HG02973 (cell line): ENCODE data around the gene GSTK1.
A peak's percentile ranks its signal among the peaks of the same experiment; 100 is the strongest.
"Not testable (repeated sequence)": the region's sequence is repeated elsewhere in the genome, so short reads cannot be mapped to it uniquely, and the experiment has no call there.

Experiments
- ATAC-seq: cut with Tn5 transposase; IDR thresholded peaks from one replicate; pipeline ENCODE4 v1.9.1; 2021; ENCODE audit warnings: moderate library complexity; ENCODE audit not compliant: unreplicated experiment

Gene GSTK1

GRCh38 chr7:143263266-143264195 is at the start of gene GSTK1:
Gene GSTK1 (plus strand): TSS chr7:143263441. CDS start chr7:143263514, 73 bp downstream.
- peak; percentile 97 for ATAC-seq

GRCh38 chr7:143213478-143213877 is 49.8 kb upstream of the GSTK1 start:
- ATAC-seq: not testable (repeated sequence)

DNA sequence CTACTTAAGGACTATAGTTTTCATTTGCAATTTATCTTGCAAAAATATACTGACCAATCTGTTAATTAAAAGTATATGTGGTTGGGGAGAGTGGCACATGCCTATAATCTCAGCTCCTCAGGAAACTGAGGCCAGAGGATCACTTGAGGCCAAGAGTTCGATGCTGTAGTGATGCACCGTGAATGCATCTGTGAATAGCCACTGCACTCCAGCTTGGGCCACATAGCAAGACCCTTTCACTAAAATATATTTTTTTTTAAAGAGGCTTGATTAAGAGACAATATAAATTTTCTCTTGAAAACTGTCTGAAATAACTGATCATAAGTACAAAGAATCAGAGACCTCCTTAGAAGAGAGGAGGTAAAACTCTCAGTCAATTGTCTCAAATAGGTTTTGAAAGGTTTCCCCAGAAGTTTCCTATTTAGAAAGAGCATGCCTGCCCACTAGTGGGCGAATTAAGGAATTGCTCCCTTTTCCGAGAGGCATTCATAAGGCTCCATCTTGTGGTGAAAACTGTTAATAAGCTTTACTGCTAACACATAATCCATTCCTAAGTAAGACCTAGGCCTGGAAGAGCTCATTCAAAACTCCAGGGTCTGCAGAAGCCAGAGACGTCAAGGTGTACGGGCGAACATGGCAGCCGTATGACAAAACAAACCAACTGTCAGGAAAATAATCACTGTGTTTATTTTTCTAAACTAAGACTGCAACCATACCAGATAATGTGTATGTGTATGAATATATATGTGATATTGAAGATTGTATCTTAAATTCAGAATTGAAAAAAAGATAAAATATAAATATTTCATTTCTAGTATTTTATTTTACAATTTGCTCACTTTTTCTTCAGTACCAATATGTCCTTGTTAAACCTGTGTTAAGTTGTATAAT is 48.2 kb upstream of the GSTK1 start:
- ATAC-seq: peak; percentile 88

DNA sequence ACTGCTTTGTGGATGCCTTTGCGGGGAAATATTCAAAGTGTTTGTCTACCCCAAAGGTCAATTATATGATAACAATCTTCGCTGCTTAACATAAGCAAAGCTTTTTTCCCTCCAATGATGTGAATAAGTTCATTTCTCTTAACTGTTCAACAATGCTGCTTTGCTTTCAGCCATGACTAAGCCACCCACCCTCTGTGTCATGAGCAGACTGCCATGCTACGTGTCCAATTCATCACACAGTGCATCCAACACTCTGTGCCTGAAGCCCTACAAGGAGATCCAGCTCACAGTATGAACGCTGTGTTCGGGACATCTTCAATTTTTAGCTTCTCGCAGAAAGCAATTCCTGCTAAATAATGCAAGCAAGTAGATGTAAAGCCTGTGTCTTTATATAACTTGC is 47.1 kb upstream of the GSTK1 start:
- ATAC-seq: no peak

DNA sequence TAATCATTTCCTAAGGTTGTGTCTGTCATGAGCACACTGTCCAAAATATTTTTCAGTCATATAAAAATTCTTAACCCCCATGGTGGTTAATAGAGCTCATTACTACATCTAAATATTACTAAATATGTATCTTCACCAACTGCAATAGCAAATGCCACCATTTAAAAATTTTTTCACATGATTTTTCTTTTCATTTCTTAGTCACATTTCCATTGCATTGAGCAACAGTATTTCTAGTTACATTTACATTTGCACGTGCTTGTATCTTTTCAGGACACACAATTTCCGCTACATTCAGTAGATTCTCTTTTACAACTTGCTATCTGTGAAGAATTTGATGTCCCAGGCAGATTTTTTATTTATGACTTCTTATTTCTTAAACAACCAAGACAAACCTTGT is 46.6 kb upstream of the GSTK1 start:
- no peak for ATAC-seq

DNA sequence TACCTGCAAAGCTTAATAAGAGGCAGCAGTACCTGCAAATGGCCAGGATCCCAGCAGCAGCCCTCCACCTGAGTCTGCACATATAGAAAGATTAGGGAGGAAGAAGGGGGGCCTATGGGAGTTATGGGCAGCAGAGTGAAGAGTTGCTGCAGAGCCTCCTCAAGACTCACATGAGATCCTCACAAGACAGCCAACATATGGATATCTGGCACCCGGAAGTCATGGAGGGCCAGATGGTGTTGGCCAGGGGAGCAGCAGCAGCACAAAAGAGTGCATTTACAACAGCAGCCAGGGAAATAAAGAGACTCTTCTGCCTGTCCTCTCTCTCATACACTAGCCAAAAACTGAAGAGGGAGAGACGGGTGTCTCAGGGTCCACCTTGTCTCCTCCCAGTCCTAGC is 45.4 kb upstream of the GSTK1 start:
- no peak for ATAC-seq

DNA sequence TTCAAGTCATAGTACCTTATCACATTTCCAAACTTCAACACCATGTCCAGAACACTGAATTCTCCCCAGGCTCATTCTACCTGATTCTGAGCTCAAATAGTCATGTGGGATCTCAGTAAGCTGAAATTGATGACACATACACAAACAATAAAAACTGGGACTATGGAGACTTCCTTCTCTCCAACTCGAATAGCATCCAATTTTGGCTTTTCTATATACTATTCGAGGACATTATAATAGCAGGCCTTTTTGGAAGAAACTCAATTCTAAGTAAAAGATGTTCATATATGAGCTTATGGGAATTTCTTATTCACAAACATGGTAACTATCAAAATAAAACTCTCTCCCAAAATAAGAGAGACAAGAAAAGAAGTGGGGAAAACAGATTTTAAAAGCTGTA is 42.0 kb upstream of the GSTK1 start:
- ATAC-seq: no peak

- no peak for ATAC-seq
These were observed 41.5 kb upstream of the GSTK1 start, which contains the start of gene TAS2R40 for GRCh38 chr7:143221737-143222136. Gene TAS2R40 (plus strand): TSS chr7:143222037. CDS start chr7:143222079, 42 bp downstream.

DNA sequence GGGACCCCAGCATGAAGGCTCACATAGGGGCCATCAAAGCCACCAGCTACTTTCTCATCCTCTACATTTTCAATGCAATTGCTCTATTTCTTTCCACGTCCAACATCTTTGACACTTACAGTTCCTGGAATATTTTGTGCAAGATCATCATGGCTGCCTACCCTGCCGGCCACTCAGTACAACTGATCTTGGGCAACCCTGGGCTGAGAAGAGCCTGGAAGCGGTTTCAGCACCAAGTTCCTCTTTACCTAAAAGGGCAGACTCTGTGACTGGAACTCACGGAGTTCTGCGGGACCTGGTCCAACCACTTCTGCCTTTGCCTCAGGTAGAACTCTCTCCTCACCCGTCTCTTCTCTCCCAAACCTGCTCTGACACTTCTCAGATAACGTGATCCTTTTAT is 40.5 kb upstream of the GSTK1 start:
- ATAC-seq: no peak

- ATAC-seq: no peak
These were observed 39.5 kb upstream of the GSTK1 start for GRCh38 chr7:143223784-143224183.

GRCh38 chr7:143225047-143225446 is 38.2 kb upstream of the GSTK1 start:
- no peak for ATAC-seq

DNA sequence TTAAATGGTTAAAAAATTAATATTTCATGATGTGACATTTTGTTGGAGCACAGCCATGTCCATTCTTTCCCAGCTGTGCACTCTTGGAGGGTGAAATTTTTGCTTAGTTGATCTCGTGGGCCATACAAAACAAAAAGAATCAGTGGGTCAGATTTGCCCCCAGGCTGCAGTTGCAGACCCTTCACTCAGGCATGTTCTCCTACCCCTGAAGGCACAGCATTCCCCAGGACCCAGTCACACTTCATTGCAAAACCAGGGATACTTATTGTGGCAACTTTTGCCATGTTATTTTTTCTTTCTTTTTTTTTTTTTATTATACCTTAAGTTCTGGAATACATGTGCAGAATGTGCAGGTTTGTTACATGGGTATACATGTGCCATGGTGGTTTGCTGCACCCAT is 35.4 kb upstream of the GSTK1 start:
- no peak for ATAC-seq

DNA sequence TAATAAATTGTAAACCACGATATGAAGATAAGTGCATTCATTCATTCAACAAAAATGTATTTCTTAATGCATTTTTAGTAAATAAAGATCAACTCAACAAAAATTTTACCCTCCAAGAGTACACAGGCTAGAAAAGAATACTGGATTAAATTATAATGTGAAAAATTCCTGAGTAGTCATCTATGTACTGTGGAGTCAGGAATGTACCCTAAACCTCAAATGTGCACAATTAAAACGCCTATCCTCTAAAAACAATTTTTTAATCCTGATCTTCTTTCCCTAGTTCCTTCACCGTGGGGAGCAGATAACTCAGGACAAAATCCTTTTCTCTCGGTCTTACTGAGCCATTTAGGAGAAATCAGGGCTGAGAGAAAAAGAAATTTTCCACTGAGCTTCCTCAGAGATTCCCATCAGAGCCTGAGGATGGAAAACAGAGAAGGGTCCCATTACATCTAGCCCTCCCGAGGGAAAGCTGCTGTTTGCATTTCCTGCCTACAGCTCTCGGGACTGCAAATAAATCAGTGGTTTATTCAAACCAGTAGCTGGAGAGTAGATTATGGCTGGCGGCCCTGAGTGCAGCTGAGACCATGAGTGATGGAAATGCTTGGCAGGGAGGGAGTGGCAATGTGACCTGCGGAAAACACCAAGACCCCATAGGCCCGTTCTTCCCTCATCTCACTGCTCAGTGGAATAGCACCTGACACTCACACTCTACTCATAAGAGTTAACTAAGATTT is 34.0 kb upstream of the GSTK1 start:
- ATAC-seq: no peak

DNA sequence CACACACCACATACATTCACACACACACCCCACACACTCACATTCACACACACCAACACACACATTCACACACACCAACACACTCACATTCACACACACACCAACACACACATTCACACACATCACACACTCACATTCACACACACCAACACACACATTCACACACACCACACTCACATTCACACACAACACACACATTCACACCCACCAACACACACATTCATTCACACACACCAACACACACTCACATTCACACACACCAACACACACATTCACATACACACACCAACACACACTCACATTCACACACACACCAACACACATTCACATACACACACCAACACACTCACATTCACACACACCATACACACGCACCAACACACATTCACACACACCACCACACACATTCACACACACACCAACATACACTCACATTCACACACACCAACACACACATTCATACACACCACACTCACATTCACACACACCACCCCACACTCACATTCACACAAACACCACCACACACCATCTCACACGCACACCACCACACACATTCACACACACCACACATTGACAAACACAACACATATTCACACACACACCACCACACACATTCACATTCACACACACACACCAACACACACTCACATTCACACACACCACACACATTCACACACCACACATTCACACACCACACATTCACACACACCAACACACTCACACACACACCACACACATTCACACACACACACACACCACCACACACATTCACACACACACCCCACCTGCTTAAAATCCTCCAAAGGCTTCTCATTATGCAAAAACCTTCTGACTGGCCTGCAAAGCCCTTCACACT is 32.4 kb upstream of the GSTK1 start:
- ATAC-seq: no peak

DNA sequence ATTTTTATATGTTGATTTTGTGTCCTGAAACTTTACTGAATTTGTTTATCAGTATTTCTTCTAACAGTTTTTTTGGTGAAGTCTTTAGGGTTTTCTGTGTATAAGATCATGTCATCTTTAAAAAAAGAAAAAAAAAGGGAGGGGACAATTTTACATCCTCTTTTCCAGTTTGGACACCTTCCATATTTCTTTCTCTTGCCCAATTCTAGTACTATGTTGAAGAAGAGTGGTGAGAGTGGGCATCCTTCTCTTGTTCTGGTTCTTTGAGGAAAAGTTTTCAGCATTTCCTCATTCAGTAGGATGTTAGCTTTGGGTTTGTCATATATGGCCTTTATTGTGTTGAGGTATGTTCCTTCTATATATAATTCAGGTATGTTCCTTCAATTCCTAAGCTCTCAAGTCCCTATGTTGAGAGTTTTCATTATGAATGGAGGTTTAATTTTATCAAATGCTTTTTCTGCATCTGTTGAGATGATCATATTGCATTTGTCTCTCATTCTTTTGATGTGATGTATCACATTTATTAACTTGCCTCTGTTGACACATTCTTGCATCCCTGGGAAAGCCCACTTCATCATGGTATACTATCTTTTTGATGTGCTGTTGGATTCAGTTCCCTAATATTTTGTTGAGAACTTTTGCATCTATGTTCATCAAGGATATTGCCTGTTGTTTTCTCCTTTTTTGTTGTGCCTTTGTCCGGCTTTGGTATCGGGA is 29.3 kb upstream of the GSTK1 start:
- ATAC-seq: no peak

GRCh38 chr7:143234533-143234875 is 28.7 kb upstream of the GSTK1 start:
- ATAC-seq: no peak

- no peak for ATAC-seq
These were observed 27.7 kb upstream of the GSTK1 start for GRCh38 chr7:143235561-143235960.

GRCh38 chr7:143236408-143236990 is 26.7 kb upstream of the GSTK1 start:
- no peak for ATAC-seq

DNA sequence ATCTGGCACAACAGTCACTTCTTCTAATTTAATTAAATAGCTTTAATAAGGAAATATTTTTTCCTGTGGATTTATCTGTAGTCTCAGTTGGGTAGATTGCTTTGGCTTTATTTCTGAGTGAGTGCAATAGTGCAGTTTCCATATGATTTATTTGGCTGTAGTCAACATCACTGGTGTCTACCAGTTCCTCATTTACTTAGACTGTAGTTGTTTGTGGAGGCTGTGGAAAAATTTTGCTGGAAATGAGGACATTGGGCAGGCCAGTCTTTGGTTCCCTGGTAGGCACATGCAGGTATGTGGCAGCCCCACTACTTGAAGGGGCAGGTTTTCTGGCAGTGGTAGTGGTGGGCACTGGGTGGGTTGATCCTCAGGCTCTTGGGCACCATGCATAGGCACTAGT is 25.9 kb upstream of the GSTK1 start:
- ATAC-seq: no peak
